HepG2 (cell line): ENCODE results near the gene IGF2BP3. TPM values are rescaled to one million over a fixed set of nuclear protein-coding genes. Genes with fewer than 3 reads are reported as not detected.

Source experiments
- DZIP1 ChIP-seq: sonication (generic); formaldehyde crosslinking; IDR thresholded peaks from 2 replicates; pipeline ENCODE4 v1.5.0; 2020; ENCODE audit warnings: mild to moderate bottlenecking, missing genetic modification reagents
- FLYWCH1 ChIP-seq: sonication (generic); formaldehyde crosslinking; IDR thresholded peaks from 2 replicates; pipeline ENCODE4 v1.8.1; 2023; ENCODE audit warnings: mild to moderate bottlenecking, missing genetic modification reagents
- FOXJ3 ChIP-seq: sonication (generic); formaldehyde crosslinking; IDR thresholded peaks from 2 replicates; pipeline ENCODE4 v1.4.0; 2020; ENCODE audit warnings: missing genetic modification reagents, mild to moderate bottlenecking, borderline replicate concordance
- HMGXB3 ChIP-seq: sonication (generic); formaldehyde crosslinking; IDR thresholded peaks from 2 replicates; pipeline ENCODE4 v1.4.0; 2020; ENCODE audit warnings: missing genetic modification reagents, borderline replicate concordance
- HNF1A ChIP-seq, 2 experiments: sonication (generic) in 1 of 2; formaldehyde crosslinking in 1 of 2; IDR thresholded peaks; 2 replicates each; pipeline versions ENCODE4 v1.4.0 to v1.6.1; 2016 to 2020; ENCODE audit warnings: borderline replicate concordance in 1 of 2, low read depth in 1 of 2, mild to moderate bottlenecking in 1 of 2, missing genetic modification reagents in 1 of 2
- PAF1 ChIP-seq: IDR thresholded peaks from 2 replicates; pipeline ENCODE4 v1.6.1; 2016; ENCODE audit warnings: missing genetic modification reagents, missing compliant biosample characterization
- XRCC5 ChIP-seq: fragments of 200-400 bp; formaldehyde crosslinking; optimal IDR thresholded peaks from 2 replicates; pipeline ENCODE3; 2017; ENCODE audit warnings: mild to moderate bottlenecking, low read length
- polyA plus RNA-seq, 8 experiments: library from polyadenylated mRNA; depleted of rRNA in 3 of 8; stranded (reverse) in 7 of 8; unstranded in 1 of 8; fragments of >200 nt; fragmentation: Illumina TruSeq in 4 of 8; extraction: Trizol in 4 of 8; gene quantifications; 2 replicates each; pipeline versions ENCODE4 v1.2.1 to v1.2.3, GENCODE V29; 2011 to 2016; ENCODE audit warnings: low read depth in 4 of 8, missing spikeins in 1 of 8, mixed read lengths in 1 of 8; ENCODE audit not compliant: insufficient read depth in 1 of 8
- total RNA-seq, 5 experiments: library from RNA; depleted of rRNA; stranded (reverse); fragments of >200 nt; fragmentation: Illumina TruSeq; extraction: Trizol; gene quantifications; 2 replicates each; pipeline ENCODE4 v1.2.3, GENCODE V29; 2016; ENCODE audit warnings: low read depth in 1 of 5

IGF2BP3 gene
- total and polyA plus RNA-seq, 2 of the 13 experiments (the other 11 are each of a cell fraction or from before 2014, with no cell fraction given): 37.7 to 39.5 TPM

GRCh38 chr7:23472956-23473843 is 2.9 kb upstream of the IGF2BP3 start (continued):
- TF ChIP-seq HNF1A (IDR thresholded peaks at IDR 0.05; ENCODE audit: low read depth) (no peak), HNF1A (CRISPR knock-in tag; IDR thresholded peaks at IDR 0.05; ENCODE audit: borderline replicate concordance) (no peak), PAF1 (CRISPR knock-in tag) (0 out of 2 replicates have a peak, but pooled peaks have one; percentile 40), DZIP1 (no peak), FLYWCH1 (CRISPR knock-in tag) (no peak), FOXJ3 (CRISPR knock-in tag) (0 out of 2 replicates have a peak, but pooled peaks have one; percentile 26), XRCC5 (no peak), HMGXB3 (CRISPR knock-in tag) (no peak)
